Choroid plexus epithelial cell (primary cell): ENCODE results near the gene L3MBTL4.

Experiments
- DNase-seq: peaks from one replicate; pipeline ENCODE4 v3.0.0-alpha.2; 2010; ENCODE audit warnings: low read depth
- H3K4me3 ChIP-seq: 2 replicates; pipeline ENCODE4 v1.5.1; 2011; ENCODE audit warnings: low read depth, mild to moderate bottlenecking, control low read depth, low read length, moderate library complexity
- CTCF ChIP-seq: conservative IDR thresholded peaks from 2 replicates; pipeline ENCODE4 v1.5.1; 2011; ENCODE audit warnings: low read depth, mild to moderate bottlenecking, control low read depth, inconsistent platforms, low read length, moderate library complexity

L3MBTL4 gene

GRCh38 chr18:6257950-6258349 is 156.8 kb downstream of the L3MBTL4 start:
- no peak for DNase-seq
- TF ChIP-seq CTCF = no peak
- no peak overlapping the region for H3K4me3 ChIP-seq

- TF ChIP-seq CTCF = no peak
- H3K4me3 ChIP-seq = no peak overlapping the region
- DNase-seq = no peak
These were observed 158.2 kb downstream of the L3MBTL4 start for GRCh38 chr18:6256521-6256920.

GRCh38 chr18:6255886-6256285 is 158.8 kb downstream of the L3MBTL4 start:
- H3K4me3 ChIP-seq = no peak overlapping the region
- no peak for TF ChIP-seq CTCF
- DNase-seq = no peak

GRCh38 chr18:6255116-6255705 is 159.5 kb downstream of the L3MBTL4 start:
- no peak for TF ChIP-seq CTCF
- no peak for DNase-seq
- no peak overlapping the region for H3K4me3 ChIP-seq

GRCh38 chr18:6254456-6254855 is 160.3 kb downstream of the L3MBTL4 start:
- no peak overlapping the region for H3K4me3 ChIP-seq
- peak; percentile 0 for DNase-seq
- no peak for TF ChIP-seq CTCF

- TF ChIP-seq CTCF = no peak
- no peak overlapping the region for H3K4me3 ChIP-seq
- DNase-seq = no peak
These were observed 163.6 kb downstream of the L3MBTL4 start for GRCh38 chr18:6251084-6251483.

- H3K4me3 ChIP-seq = no peak overlapping the region
- no peak for TF ChIP-seq CTCF
- no peak for DNase-seq
These were observed 164.9 kb downstream of the L3MBTL4 start for GRCh38 chr18:6249788-6250187.
